HG03039 (cell line): ENCODE measurements around the gene ZNF18.

Source experiments
- ATAC-seq: cut with Tn5 transposase; IDR thresholded peaks from one replicate; pipeline ENCODE4 v1.9.1; 2021; ENCODE audit warnings: mild to moderate bottlenecking, moderate library complexity; ENCODE audit not compliant: unreplicated experiment

ZNF18 gene, protein sequence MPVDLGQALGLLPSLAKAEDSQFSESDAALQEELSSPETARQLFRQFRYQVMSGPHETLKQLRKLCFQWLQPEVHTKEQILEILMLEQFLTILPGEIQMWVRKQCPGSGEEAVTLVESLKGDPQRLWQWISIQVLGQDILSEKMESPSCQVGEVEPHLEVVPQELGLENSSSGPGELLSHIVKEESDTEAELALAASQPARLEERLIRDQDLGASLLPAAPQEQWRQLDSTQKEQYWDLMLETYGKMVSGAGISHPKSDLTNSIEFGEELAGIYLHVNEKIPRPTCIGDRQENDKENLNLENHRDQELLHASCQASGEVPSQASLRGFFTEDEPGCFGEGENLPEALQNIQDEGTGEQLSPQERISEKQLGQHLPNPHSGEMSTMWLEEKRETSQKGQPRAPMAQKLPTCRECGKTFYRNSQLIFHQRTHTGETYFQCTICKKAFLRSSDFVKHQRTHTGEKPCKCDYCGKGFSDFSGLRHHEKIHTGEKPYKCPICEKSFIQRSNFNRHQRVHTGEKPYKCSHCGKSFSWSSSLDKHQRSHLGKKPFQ

GRCh38 chr17:11997147-11997971 is at the start of gene ZNF18:
Gene ZNF18 (minus strand): TSS chr17:11997475. CDS start chr17:11992829, 4,646 bp downstream.
- peak; percentile 95 for ATAC-seq

DNA sequence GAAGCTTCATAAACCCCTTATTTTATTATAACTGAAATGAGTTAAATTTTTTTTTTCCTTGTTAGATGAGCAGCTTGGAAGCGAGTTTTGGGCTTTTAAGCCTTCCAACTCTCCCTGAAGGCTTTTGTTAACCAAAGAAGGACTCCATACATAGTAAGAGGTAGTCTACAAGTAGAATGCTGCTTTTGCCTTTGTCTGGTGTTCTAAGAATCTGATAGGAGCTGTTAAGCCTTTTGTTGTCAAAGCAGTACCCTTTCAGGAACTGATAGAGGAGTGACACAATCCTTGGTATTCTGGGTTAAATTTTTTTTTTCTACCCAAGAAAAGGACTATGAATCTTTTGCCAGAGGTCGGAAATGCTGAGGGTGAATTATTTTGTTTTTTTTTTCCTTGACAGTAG is 49.5 kb upstream of the ZNF18 start:
- ATAC-seq = no peak

GRCh38 chr17:12043702-12044101 is 46.4 kb upstream of the ZNF18 start:
- no peak for ATAC-seq

- no peak for ATAC-seq
Measured at GRCh38 chr17:12041312-12041711, 44.0 kb upstream of the ZNF18 start.

GRCh38 chr17:12040478-12040877 is 43.2 kb upstream of the ZNF18 start:
- no peak for ATAC-seq

DNA sequence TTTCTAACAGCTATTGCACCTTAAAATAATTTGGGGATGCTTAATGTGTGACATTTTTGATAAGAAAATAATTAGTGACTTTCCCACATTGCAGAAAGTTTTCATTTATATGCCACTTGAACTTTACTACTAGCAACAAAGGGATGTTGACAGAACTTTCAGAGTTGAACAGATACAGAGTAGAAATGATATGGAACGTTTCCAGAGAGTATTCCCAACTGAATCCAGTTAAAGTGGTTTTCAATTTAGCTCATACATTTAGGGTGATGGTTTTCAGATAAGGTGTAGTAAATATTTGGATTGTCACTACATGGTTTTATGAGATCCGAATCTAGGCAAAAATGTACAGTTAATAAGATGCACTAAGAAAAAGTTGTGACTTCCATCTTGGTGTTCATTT is 40.7 kb upstream of the ZNF18 start:
- ATAC-seq = no peak

DNA sequence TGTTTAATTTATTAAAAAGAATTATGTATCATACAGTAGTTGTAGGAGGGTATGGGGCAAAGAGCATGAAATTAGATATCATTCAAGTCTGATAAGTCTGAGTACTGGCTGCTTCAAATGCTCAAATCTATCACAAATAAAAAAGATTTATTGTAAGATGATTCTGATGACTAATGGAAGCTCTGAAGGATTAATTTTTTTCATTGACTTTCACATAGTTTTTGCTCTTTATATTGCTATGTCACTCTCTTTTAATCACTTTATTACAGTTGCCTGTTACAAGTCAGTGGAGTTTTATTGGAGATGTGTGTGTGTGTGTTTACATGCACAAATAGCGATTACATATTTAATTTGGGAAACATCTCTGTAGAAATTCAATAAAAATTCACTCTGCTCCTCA is 38.4 kb upstream of the ZNF18 start:
- no peak for ATAC-seq

GRCh38 chr17:12034538-12034937 is 37.3 kb upstream of the ZNF18 start:
- no peak for ATAC-seq

GRCh38 chr17:12028611-12029010 is 31.3 kb upstream of the ZNF18 start:
- ATAC-seq = no peak

GRCh38 chr17:12027658-12028057 is 30.4 kb upstream of the ZNF18 start:
- no peak for ATAC-seq

DNA sequence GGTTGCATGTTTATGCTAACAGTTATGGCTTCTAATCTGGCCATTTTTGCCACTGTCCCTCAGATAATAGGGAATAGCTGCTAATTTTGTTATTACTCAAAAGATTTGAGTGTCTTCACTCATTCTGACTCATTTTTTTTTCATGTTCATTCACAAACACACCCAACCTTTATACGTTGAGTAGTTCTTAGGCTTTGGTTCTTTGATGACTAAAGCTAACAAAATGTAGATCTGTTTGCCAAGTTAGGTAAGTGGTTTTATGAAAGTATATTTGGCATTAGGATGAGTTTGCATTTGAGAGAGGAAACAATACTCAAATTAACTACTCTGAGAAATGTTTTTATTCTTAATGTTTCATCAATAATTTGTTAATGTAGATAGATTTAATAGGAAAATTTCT is 27.1 kb upstream of the ZNF18 start:
- no peak for ATAC-seq

DNA sequence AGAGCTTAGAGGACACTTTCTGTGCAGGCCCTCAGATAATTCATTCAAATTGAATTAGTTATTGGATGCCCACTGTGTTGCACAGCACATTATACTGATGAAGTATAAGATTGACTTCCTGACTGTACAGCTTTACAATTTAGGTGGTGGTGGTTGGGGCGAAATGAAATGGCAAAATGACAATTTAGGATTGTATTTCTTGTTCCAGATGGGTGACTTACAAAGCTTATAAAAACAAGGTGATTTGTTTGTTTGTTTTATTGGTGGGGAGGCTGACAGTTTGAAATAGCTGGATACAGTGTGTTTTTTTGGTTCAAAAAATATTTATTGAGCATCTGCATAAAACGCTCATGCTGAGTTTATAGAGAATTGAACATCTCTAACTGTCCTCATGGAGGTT is 25.0 kb upstream of the ZNF18 start:
- ATAC-seq = no peak

GRCh38 chr17:12021623-12022140 is 24.4 kb upstream of the ZNF18 start:
- ATAC-seq = no peak

- ATAC-seq = peak; percentile 91
Measured at GRCh38 chr17:12020642-12021622, 23.7 kb upstream of the ZNF18 start, which contains the start of gene MAP2K4. Gene MAP2K4 (plus strand): TSS chr17:12020877. CDS start chr17:12020887, 10 bp downstream.

DNA sequence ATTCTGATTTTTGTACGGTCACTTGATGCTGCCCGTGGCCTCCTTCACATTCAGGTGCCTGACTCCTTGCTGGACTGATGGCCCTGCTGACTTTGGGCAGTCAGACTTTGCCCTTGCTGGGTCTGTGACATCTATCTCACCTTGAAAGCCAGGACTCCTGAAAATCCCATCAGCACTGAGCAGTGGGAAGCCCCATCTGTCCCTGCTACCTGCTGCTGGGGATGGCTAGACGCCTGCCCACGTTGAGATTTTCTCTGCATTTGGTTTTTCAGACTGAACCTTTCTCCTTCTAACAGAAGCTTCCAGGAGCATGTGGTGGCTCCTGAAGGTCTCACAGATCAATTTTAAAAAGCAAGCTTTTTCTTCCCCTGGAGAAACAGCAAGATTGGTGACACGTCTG is 10.2 kb upstream of the ZNF18 start:
- no peak for ATAC-seq

- ATAC-seq = no peak
Measured at GRCh38 chr17:11999696-12000095, 2.4 kb upstream of the ZNF18 start.

DNA sequence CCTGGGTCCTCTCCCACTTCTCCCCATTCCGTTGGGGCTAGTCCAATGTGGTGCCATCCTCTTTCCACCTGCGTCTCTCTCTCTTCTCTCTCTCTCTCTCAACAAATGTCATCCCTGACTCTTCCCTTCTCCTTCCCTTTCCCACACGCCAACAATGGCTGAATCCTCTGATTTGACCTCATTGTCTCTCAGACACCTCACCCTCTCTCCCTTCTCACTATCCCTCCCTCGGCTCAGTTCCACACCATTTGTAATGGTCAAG is 628 bp upstream of the ZNF18 start:
- ATAC-seq = no peak

DNA sequence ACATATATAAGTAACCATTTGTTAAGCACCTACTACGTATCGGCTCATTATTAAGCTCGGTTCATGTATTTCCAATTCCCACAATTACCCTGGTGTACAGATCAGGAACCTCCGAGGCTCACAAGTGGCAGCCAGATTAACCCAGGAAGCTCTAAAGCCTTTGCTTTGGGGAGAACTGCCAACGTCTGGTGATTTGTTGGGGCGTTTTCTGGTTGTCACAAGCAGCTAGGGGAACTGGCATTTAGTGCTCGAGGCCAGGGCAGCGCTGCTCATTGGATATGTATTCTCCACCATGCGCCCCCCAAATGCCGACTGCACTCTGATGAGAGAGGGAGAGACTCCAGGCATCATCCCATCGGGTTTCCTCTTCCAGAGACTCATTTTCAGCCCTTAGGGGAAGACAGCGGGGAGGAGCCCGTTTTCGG is 541 bp downstream of the ZNF18 start:
- peak; percentile 16 for ATAC-seq

DNA sequence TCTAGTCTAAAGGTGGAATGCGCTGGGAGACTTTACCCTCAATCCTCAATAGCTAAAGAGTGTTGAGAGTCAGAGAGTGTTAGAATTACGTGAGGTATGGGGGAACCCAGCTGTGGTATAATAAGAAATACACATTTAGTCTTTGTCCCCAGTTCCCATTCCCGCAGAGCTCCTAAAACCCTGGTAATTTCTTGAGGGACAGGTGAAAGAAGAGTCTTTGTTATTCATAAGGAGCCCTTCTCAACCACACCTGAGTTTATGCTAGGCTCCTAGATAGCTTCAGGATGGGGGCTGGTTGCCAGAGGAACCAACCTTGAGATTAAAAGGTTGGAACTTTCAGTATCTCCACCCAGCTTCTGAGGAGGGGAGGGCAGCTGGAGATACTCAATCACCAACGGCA is 5.8 kb downstream of the ZNF18 start:
- ATAC-seq = no peak

DNA sequence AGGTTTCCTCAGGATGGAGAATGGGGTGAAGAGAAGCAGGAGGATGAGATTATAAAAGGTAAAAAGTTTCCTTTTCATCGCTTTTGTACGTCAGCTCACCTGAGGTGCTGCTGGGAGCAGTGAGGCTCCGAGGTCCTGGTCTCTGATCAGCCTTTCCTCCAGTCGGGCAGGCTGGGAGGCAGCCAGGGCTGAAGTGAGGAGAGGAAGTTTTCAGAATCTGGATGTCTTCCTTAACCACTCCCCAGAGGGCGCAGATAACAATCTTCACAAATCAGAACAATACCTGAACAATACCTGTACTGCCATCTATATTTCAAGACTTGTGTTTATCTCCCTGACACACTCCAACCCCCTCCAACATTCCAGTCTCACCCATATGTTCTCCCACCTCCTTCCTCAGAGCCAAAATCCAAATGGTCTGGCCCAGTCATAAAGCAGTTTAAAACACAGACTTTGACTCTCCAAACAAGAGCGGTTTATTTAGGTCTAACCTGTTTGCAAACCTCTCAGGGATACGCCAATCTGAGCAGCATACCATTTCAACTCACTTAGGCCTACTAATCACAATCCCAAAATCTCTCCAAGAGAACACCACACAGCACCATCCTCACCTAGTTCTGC is 6.8 kb downstream of the ZNF18 start:
- no peak for ATAC-seq
